Trophoblast cell (in vitro differentiated cells and primary cell): ENCODE data around the gene CYP46A1.

Source experiments
- DNase-seq, 2 donors: peaks; one replicate each; pipeline ENCODE4 v3.0.0-alpha.2; 2016
- H2AFZ ChIP-seq: 2 replicates; pipeline ENCODE4 v1.6.1; 2013; ENCODE audit warnings: low read length, moderate library complexity, mild to moderate bottlenecking; ENCODE audit not compliant: insufficient read depth, poor library complexity
- H2AK5ac ChIP-seq: 2 replicates; pipeline ENCODE4 v1.6.1; 2013; ENCODE audit warnings: mild to moderate bottlenecking, low read length
- H2BK120ac ChIP-seq: 2 replicates; pipeline ENCODE4 v1.6.1; 2013; ENCODE audit warnings: low read length, mild to moderate bottlenecking, moderate library complexity; ENCODE audit not compliant: insufficient read depth, poor library complexity
- H2BK12ac ChIP-seq: 2 replicates; pipeline ENCODE4 v1.6.1; 2013; ENCODE audit warnings: mild to moderate bottlenecking, low read length, moderate library complexity
- H2BK5ac ChIP-seq: 2 replicates; pipeline ENCODE4 v1.6.1; 2013; ENCODE audit warnings: low read length, low read depth, moderate library complexity, mild to moderate bottlenecking; ENCODE audit not compliant: poor library complexity
- H3K14ac ChIP-seq: 2 replicates; pipeline ENCODE4 v1.6.1; 2013; ENCODE audit warnings: mild to moderate bottlenecking, low read length
- H3K18ac ChIP-seq: 2 replicates; pipeline ENCODE4 v1.6.1; 2013; ENCODE audit warnings: mild to moderate bottlenecking, low read length
- H3K23ac ChIP-seq: 2 replicates; pipeline ENCODE4 v1.6.1; 2013; ENCODE audit warnings: low read length
- H3K27ac ChIP-seq: 2 replicates; pipeline ENCODE4 v1.5.1; 2013; ENCODE audit warnings: low read depth, mild to moderate bottlenecking, inconsistent platforms, low read length, moderate library complexity
- H3K27me3 ChIP-seq: 2 replicates; pipeline ENCODE4 v1.6.1; 2013; ENCODE audit warnings: inconsistent platforms, mild to moderate bottlenecking, low read length, moderate library complexity; ENCODE audit not compliant: insufficient read depth
- H3K36me3 ChIP-seq, 2 experiments: 1 replicate in 1 of 2; 2 replicates in 1 of 2; pipeline ENCODE4 v1.6.1; 2013; ENCODE audit warnings: low read length in 2 of 2, mild to moderate bottlenecking in 2 of 2, moderate library complexity in 1 of 2; ENCODE audit not compliant: insufficient read depth in 2 of 2, control insufficient read depth in 1 of 2
- H3K4ac ChIP-seq: 2 replicates; pipeline ENCODE4 v1.6.1; 2013; ENCODE audit warnings: low read depth, mild to moderate bottlenecking, low read length, moderate library complexity
- H3K4me1 ChIP-seq, 2 experiments: 1 replicate in 1 of 2; 2 replicates in 1 of 2; pipeline ENCODE4 v1.6.1; 2013; ENCODE audit warnings: low read length in 2 of 2, mild to moderate bottlenecking in 2 of 2, moderate library complexity in 1 of 2; ENCODE audit not compliant: insufficient read depth in 2 of 2, control insufficient read depth in 1 of 2
- H3K4me2 ChIP-seq: 2 replicates; pipeline ENCODE4 v1.6.1; 2013; ENCODE audit warnings: inconsistent platforms, mild to moderate bottlenecking, low read length, moderate library complexity
- H3K4me3 ChIP-seq: 2 replicates; pipeline ENCODE4 v1.5.1; 2013; ENCODE audit warnings: mild to moderate bottlenecking, low read depth, low read length, inconsistent platforms
- H3K79me1 ChIP-seq: one replicate; pipeline ENCODE4 v1.6.1; 2013; ENCODE audit warnings: low read length
- H3K79me2 ChIP-seq: 2 replicates; pipeline ENCODE4 v1.6.1; 2013; ENCODE audit warnings: low read length, mild to moderate bottlenecking; ENCODE audit not compliant: control insufficient read depth, insufficient read depth, poor library complexity
- H3K9ac ChIP-seq: 2 replicates; pipeline ENCODE4 v1.6.1; 2013; ENCODE audit warnings: mild to moderate bottlenecking, low read length
- H3K9me3 ChIP-seq: 2 replicates; pipeline ENCODE4 v1.6.1; 2013; ENCODE audit warnings: low read depth, mild to moderate bottlenecking, control low read depth, inconsistent platforms, low read length; ENCODE audit not compliant: insufficient read depth
- H4K12ac ChIP-seq: 2 replicates; pipeline ENCODE4 v1.6.1; 2013; ENCODE audit warnings: low read depth, mild to moderate bottlenecking, low read length, moderate library complexity
- H4K8ac ChIP-seq: 2 replicates; pipeline ENCODE4 v1.6.1; 2013; ENCODE audit warnings: low read depth, mild to moderate bottlenecking, low read length, moderate library complexity
- H4K91ac ChIP-seq: one replicate; pipeline ENCODE4 v1.6.1; 2013; ENCODE audit warnings: low read depth, mild to moderate bottlenecking, low read length, moderate library complexity
- WGBS: extraction: QIAGEN DNeasy Blood & Tissue Kit; methylation state at CpG from one replicate; pipeline ENCODE4 v1.1.7; 2013; ENCODE audit warnings: missing lambda C conversion rate; ENCODE audit not compliant: insufficient read length, insufficient coverage; ENCODE audit errors: extremely low coverage; 5-methylcytosine and 5-hydroxymethylcytosine counted together

CYP46A1 gene

DNA sequence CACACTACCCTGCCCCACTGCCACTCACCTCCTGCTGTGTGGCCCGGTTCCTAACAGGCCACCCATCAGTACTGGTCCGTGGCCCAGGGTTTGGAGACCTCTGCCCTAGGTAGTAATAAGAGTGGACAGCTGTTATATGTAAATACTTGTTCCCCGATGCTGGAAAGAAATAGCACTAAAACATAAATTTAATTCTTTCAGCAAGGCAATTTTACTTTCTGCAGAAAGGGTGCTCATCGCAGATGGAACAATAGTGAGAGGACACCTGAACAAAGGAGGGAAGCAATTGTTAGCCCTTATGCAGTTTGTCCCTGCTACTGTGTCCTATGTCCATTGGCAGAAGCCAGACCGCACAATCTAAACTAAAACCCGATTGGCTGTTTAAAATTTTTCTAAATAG lies 5.9 kb upstream of the CYP46A1 start:
- Histone ChIP-seq H3K9me3 (peaks cover 17% of the 10 kb centered on the region), H2BK12ac (no peak overlapping the region), H3K9ac (no peak overlapping the region), H4K8ac (no peak overlapping the region), H3K4me1 (peaks cover 4 to 6% of the 10 kb centered on the region in 2 experiments), H2AFZ (no peak overlapping the region), H3K27ac (no peak overlapping the region), H4K12ac (no peak overlapping the region), H3K4me3 (no peak overlapping the region), H3K18ac (no peak overlapping the region), H3K4ac (no peak overlapping the region), H3K4me2 (no peak overlapping the region), H2BK5ac (no peak overlapping the region), H3K14ac (no peak overlapping the region), H4K91ac (no peak overlapping the region), H3K27me3 (no peaks in the 10 kb centered on the region), H3K79me1 (no peaks in the 10 kb centered on the region), H3K36me3 (no peaks in the 10 kb centered on the region), H2BK120ac (no peak overlapping the region), H3K79me2 (no peaks in the 10 kb centered on the region), H2AK5ac (no peak overlapping the region), H3K23ac (no peak overlapping the region)
- DNase-seq, result no peak
- WGBS, result no CpG with 5 or more reads among the region's 6 CpGs

DNA sequence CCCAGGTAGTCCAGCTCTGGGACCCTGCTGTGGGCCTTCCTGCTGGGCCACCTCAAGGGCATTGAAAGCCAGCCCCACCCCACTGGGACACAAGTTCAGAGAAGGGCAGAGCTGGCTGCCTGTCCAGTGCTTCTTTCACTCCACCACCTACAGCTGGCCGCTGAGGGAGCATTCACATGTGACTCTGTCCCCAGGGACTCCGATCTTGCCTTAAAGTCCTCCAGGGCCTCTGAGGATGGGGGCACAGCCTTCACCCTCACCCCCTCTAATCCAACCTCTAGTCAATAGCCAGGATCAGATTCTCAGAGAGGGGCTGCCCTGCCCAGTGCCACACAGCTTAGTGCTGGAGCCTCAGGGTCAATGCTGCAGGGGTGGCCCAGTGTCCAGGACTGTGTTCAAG lies 5.0 kb upstream of the CYP46A1 start:
- Histone ChIP-seq H3K27me3 (no peaks in the 10 kb centered on the region), H3K79me2 (no peaks in the 10 kb centered on the region), H3K23ac (no peak overlapping the region), H2BK5ac (no peak overlapping the region), H4K91ac (no peak overlapping the region), H2BK120ac (no peak overlapping the region), H3K18ac (no peak overlapping the region), H3K4ac (no peak overlapping the region), H4K12ac (no peak overlapping the region), H3K4me1 (peaks cover 4 to 9% of the 10 kb centered on the region in 2 experiments), H3K4me3 (no peak overlapping the region), H3K9ac (no peak overlapping the region), H3K27ac (no peak overlapping the region), H2AFZ (no peak overlapping the region), H3K4me2 (no peak overlapping the region), H2BK12ac (no peak overlapping the region), H3K9me3 (peaks cover 17% of the 10 kb centered on the region), H4K8ac (no peak overlapping the region), H3K36me3 (no peaks in the 10 kb centered on the region), H3K14ac (no peak overlapping the region), H2AK5ac (no peak overlapping the region), H3K79me1 (peaks cover 3% of the 10 kb centered on the region)
- DNase-seq, result no peak
- no CpG with 5 or more reads among the region's 2 CpGs for WGBS

GRCh38 chr14:99679543-99679942 lies 4.6 kb upstream of the CYP46A1 start:
- H3K4ac ChIP-seq, result no peak overlapping the region
- no peak for DNase-seq
- WGBS, result no CpG with 5 or more reads among the region's 8 CpGs

DNA sequence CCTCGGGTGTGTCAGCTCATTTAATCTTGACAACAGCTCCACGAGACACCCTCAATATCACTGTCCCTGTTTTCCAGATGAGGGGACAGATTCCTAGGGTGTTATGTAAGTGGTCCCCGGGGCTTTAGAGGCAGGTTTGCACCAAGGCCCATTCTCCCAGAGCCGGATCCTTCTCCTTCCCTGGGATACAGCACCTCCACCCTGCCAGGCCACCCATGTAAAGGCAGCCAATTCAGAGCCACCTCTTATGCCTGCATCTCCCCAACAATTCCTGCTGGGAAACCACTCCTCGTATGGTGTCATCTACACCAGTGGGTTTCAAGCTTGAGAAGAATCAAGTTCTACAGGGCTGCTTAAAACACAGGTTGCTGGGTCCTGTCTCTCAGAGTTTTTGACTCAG lies 4.1 kb upstream of the CYP46A1 start:
- H2AK5ac ChIP-seq, result no peak overlapping the region
- no peaks in the 10 kb centered on the region for H3K36me3 ChIP-seq
- H3K27ac ChIP-seq, result no peak overlapping the region
- H3K4me1 ChIP-seq, result peaks cover 6 to 14% of the 10 kb centered on the region in 2 experiments
- H3K9ac ChIP-seq, result no peak overlapping the region
- H2AFZ ChIP-seq, result no peak overlapping the region
- H3K27me3 ChIP-seq, result no peaks in the 10 kb centered on the region
- WGBS, result no CpG with 5 or more reads among the region's 5 CpGs
- H4K12ac ChIP-seq, result no peak overlapping the region
- H3K9me3 ChIP-seq, result peaks cover 17% of the 10 kb centered on the region
- H3K14ac ChIP-seq, result no peak overlapping the region
- no peak overlapping the region for H3K4me3 ChIP-seq
- no peak for DNase-seq
- no peak overlapping the region for H3K4me2 ChIP-seq
- no peak overlapping the region for H2BK12ac ChIP-seq
- H3K4ac ChIP-seq, result no peak overlapping the region
- H4K8ac ChIP-seq, result no peak overlapping the region
- no peak overlapping the region for H2BK120ac ChIP-seq
- H3K79me2 ChIP-seq, result no peaks in the 10 kb centered on the region
- H3K18ac ChIP-seq, result no peak overlapping the region
- H4K91ac ChIP-seq, result no peak overlapping the region
- no peak overlapping the region for H3K23ac ChIP-seq
- H2BK5ac ChIP-seq, result no peak overlapping the region
- peaks cover 3% of the 10 kb centered on the region for H3K79me1 ChIP-seq

More at GRCh38 chr14:99679543-99679942, 4.6 kb upstream of the CYP46A1 start:
- Histone ChIP-seq H3K79me2 (no peaks in the 10 kb centered on the region), H4K91ac (no peak overlapping the region), H2BK120ac (no peak overlapping the region), H3K14ac (no peak overlapping the region), H2BK5ac (no peak overlapping the region), H3K23ac (no peak overlapping the region), H3K36me3 (no peaks in the 10 kb centered on the region), H3K4me2 (no peak overlapping the region), H4K12ac (no peak overlapping the region), H3K9me3 (peaks cover 17% of the 10 kb centered on the region), H2AK5ac (no peak overlapping the region), H3K27ac (no peak overlapping the region), H3K18ac (no peak overlapping the region), H3K4me1 (peaks cover 4 to 11% of the 10 kb centered on the region in 2 experiments), H4K8ac (no peak overlapping the region), H2AFZ (no peak overlapping the region), H3K27me3 (no peaks in the 10 kb centered on the region), H3K79me1 (peaks cover 3% of the 10 kb centered on the region), H3K9ac (no peak overlapping the region), H3K4me3 (no peak overlapping the region), H2BK12ac (no peak overlapping the region)
